HepG2 (cell line): ENCODE measurements around the gene CDC40. TPM values are rescaled to one million over a fixed set of nuclear protein-coding genes. Genes with fewer than 3 reads are reported as not detected.

Experiments
- ATRX ChIP-seq: sonication (generic); formaldehyde crosslinking; IDR thresholded peaks from 2 replicates; pipeline ENCODE4 v1.4.0; 2020; ENCODE audit warnings: missing genetic modification reagents, borderline replicate concordance
- CENPBD1 ChIP-seq: sonication (generic); formaldehyde crosslinking; IDR thresholded peaks from 2 replicates; pipeline ENCODE4 v1.8.0; 2022; ENCODE audit warnings: missing genetic modification reagents, low read depth, mild to moderate bottlenecking, borderline replicate concordance
- ERF ChIP-seq: IDR thresholded peaks from 2 replicates; pipeline ENCODE4 v1.6.1; 2018; ENCODE audit warnings: missing biosample characterization, missing genetic modification reagents
- HIC2 ChIP-seq: sonication (generic); formaldehyde crosslinking; IDR thresholded peaks from 2 replicates; pipeline ENCODE4 v1.9.0; 2022; ENCODE audit warnings: low read depth, missing genetic modification reagents
- HNF1A ChIP-seq, 2 experiments: sonication (generic) in 1 of 2; formaldehyde crosslinking in 1 of 2; IDR thresholded peaks; 2 replicates each; pipeline versions ENCODE4 v1.4.0 to v1.6.1; 2016 to 2020; ENCODE audit warnings: borderline replicate concordance in 1 of 2, low read depth in 1 of 2, mild to moderate bottlenecking in 1 of 2, missing genetic modification reagents in 1 of 2
- MTF2 ChIP-seq: sonication (generic); formaldehyde crosslinking; IDR thresholded peaks from 2 replicates; pipeline ENCODE4 v1.5.0; 2020; ENCODE audit warnings: missing genetic modification reagents, borderline replicate concordance
- NCOA2 ChIP-seq: sonication (generic); formaldehyde crosslinking; IDR thresholded peaks from 2 replicates; pipeline ENCODE4 v1.8.0; 2022; ENCODE audit warnings: inconsistent platforms
- SNAPC4 ChIP-seq: sonication (generic); formaldehyde crosslinking; IDR thresholded peaks from 2 replicates; pipeline ENCODE4 v1.4.0; 2020; ENCODE audit warnings: mild to moderate bottlenecking, missing genetic modification reagents
- THAP7 ChIP-seq: sonication (generic); formaldehyde crosslinking; IDR thresholded peaks from 2 replicates; pipeline ENCODE4 v1.8.1; 2023; ENCODE audit warnings: mild to moderate bottlenecking, missing genetic modification reagents
- TSC22D2 ChIP-seq: sonication (generic); formaldehyde crosslinking; IDR thresholded peaks from 2 replicates; pipeline ENCODE4 v1.5.1; 2020; ENCODE audit warnings: missing genetic modification reagents, mild to moderate bottlenecking, borderline replicate concordance
- ZNF781 ChIP-seq: sonication (generic); formaldehyde crosslinking; IDR thresholded peaks from 2 replicates; pipeline ENCODE4 v1.5.1; 2020; ENCODE audit warnings: borderline replicate concordance, mild to moderate bottlenecking, missing genetic modification reagents; ENCODE audit errors: not compliant biosample characterization
- polyA plus RNA-seq, 8 experiments: library from polyadenylated mRNA; depleted of rRNA in 3 of 8; stranded (reverse) in 7 of 8; unstranded in 1 of 8; fragments of >200 nt; fragmentation: Illumina TruSeq in 4 of 8; extraction: Trizol in 4 of 8; gene quantifications; 2 replicates each; pipeline versions ENCODE4 v1.2.1 to v1.2.3, GENCODE V29; 2011 to 2016; ENCODE audit warnings: low read depth in 4 of 8, missing spikeins in 1 of 8, mixed read lengths in 1 of 8; ENCODE audit not compliant: insufficient read depth in 1 of 8
- total RNA-seq, 5 experiments: library from RNA; depleted of rRNA; stranded (reverse); fragments of >200 nt; fragmentation: Illumina TruSeq; extraction: Trizol; gene quantifications; 2 replicates each; pipeline ENCODE4 v1.2.3, GENCODE V29; 2016; ENCODE audit warnings: low read depth in 1 of 5

CDC40 gene
- total and polyA plus RNA-seq, 2 of the 13 experiments (the other 11 are each of a cell fraction or from before 2014, with no cell fraction given): 11.4 to 21.5 TPM

- TF ChIP-seq ERF (0 out of 2 replicates have a peak, but pooled peaks have one; percentile 42), ATRX (CRISPR knock-in tag) (no peak), CENPBD1 (CRISPR knock-in tag) (no peak), MTF2 (CRISPR knock-in tag) (0 out of 2 replicates have a peak, but pooled peaks have one; percentile 49), TSC22D2 (CRISPR knock-in tag) (no peak), HIC2 (peak; percentile 65; the same call in 1 of the 2 replicates), HNF1A (IDR thresholded peaks at IDR 0.05; ENCODE audit: low read depth) (no peak), HNF1A (CRISPR knock-in tag; IDR thresholded peaks at IDR 0.05; ENCODE audit: borderline replicate concordance) (no peak), THAP7 (CRISPR knock-in tag) (peak; percentile 38; the same call in 1 of the 2 replicates), SNAPC4 (CRISPR knock-in tag) (0 out of 2 replicates have a peak, but pooled peaks have one; percentile 27), NCOA2 (CRISPR knock-in tag) (no peak), ZNF781 (no peak)
These were observed 1.4 kb upstream of the CDC40 start (continued) for GRCh38 chr6:110178626-110179405.
